Epithelial cell of proximal tubule (primary cell): ENCODE data around the gene HRH2. TPM values are rescaled to one million over a fixed set of nuclear protein-coding genes. Genes with fewer than 3 reads are reported as not detected.

Experiments
- DNase-seq: peaks from one replicate; pipeline ENCODE4 v3.0.0-alpha.2; 2011; ENCODE audit warnings: low read depth
- H3K4me3 ChIP-seq: 2 replicates; pipeline ENCODE4 v1.5.1; 2011; ENCODE audit warnings: low read depth, mild to moderate bottlenecking, low read length
- total RNA-seq: library from RNA; depleted of rRNA; stranded (reverse); fragments of >200 nt; gene quantifications from 2 replicates; pipeline ENCODE4 v1.2.3, GENCODE V29; 2015
- TF ChIP-seq, protein P1 (sequence below): conservative IDR thresholded peaks from 2 replicates; pipeline ENCODE4 v1.5.1; 2012; ENCODE audit warnings: low read depth, mild to moderate bottlenecking, low read length

HRH2 gene
- total RNA-seq, 1 donor from 2014 or later = 0.29 TPM

GRCh38 chr5:175672976-175673648, 15.2 kb downstream of the HRH2 start:
- TF ChIP-seq, protein P1, sequence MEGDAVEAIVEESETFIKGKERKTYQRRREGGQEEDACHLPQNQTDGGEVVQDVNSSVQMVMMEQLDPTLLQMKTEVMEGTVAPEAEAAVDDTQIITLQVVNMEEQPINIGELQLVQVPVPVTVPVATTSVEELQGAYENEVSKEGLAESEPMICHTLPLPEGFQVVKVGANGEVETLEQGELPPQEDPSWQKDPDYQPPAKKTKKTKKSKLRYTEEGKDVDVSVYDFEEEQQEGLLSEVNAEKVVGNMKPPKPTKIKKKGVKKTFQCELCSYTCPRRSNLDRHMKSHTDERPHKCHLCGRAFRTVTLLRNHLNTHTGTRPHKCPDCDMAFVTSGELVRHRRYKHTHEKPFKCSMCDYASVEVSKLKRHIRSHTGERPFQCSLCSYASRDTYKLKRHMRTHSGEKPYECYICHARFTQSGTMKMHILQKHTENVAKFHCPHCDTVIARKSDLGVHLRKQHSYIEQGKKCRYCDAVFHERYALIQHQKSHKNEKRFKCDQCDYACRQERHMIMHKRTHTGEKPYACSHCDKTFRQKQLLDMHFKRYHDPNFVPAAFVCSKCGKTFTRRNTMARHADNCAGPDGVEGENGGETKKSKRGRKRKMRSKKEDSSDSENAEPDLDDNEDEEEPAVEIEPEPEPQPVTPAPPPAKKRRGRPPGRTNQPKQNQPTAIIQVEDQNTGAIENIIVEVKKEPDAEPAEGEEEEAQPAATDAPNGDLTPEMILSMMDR = no peak
- H3K4me3 ChIP-seq = no peak overlapping the region
- DNase-seq = no peak

- no peak for DNase-seq
- TF ChIP-seq, protein P1 = no peak
- no peak overlapping the region for H3K4me3 ChIP-seq
These were observed 17.0 kb downstream of the HRH2 start for GRCh38 chr5:175674731-175675346.

GRCh38 chr5:175675873-175676272, 18.0 kb downstream of the HRH2 start:
- DNase-seq = no peak
- TF ChIP-seq, protein P1 = no peak

GRCh38 chr5:175677571-175677970, 19.7 kb downstream of the HRH2 start:
- TF ChIP-seq, protein P1 = no peak
- H3K4me3 ChIP-seq = no peak overlapping the region
- DNase-seq = no peak

More at GRCh38 chr5:175675873-175676272, 18.0 kb downstream of the HRH2 start:
- H3K4me3 ChIP-seq = no peak overlapping the region

- no peak for DNase-seq
- TF ChIP-seq, protein P1 = no peak
- no peak overlapping the region for H3K4me3 ChIP-seq
These were observed 20.2 kb downstream of the HRH2 start for GRCh38 chr5:175678074-175678473.

- DNase-seq = no peak
- no peak overlapping the region for H3K4me3 ChIP-seq
- TF ChIP-seq, protein P1 = no peak
These were observed 21.5 kb downstream of the HRH2 start for GRCh38 chr5:175679411-175679810.

DNA sequence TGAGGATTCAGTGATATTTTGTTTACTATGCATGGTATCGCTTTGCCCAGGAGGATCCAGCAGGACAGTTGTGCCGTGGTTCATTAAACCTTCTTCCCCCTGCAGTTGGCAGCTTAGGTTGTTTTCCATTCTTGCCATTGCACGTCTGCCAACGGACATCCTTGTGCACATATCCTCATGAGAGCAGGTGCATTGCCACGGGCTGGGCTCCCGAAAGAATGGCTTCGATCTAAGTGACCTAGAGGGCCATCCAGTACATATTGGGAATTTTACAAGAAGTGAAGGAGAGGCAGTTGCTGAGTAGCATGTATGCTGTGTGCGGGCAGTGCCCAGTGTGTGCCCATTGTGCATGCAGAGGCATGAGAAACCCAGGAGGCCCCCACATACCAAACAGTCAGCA, 22.1 kb downstream of the HRH2 start:
- no peak for DNase-seq
- H3K4me3 ChIP-seq = no peak overlapping the region
- TF ChIP-seq, protein P1 = no peak
